Upper lobe of right lung (tissue), 1 donor: ENCODE results near the gene FCRLB. TPM values are rescaled to one million over a fixed set of nuclear protein-coding genes. Genes with fewer than 3 reads are reported as not detected.
A peak's percentile ranks its signal among the peaks of the same experiment; 100 is the strongest.

Source experiments
- ATAC-seq: fragments of 200-7000 bp; cut with Tn5 transposase; one replicate; pipeline ENCODE4 v1.9.1; 2020; ENCODE audit warnings: mild to moderate bottlenecking, moderate library complexity
- DNase-seq: peaks from one replicate; pipeline ENCODE4 v3.0.0-alpha.2; 2020
- H3K27ac ChIP-seq: fragments of 200-600 bp; one replicate; pipeline ENCODE4 v1.8.0; 2022
- H3K27me3 ChIP-seq: fragments of 200-600 bp; one replicate; pipeline ENCODE4 v1.8.0; 2022; ENCODE audit warnings: mild to moderate bottlenecking
- H3K36me3 ChIP-seq: fragments of 200-600 bp; one replicate; pipeline ENCODE4 v1.8.0; 2022
- H3K4me1 ChIP-seq: fragments of 200-600 bp; one replicate; pipeline ENCODE4 v1.8.0; 2022
- H3K4me3 ChIP-seq: fragments of 200-600 bp; one replicate; pipeline ENCODE4 v1.8.0; 2022; ENCODE audit warnings: mild to moderate bottlenecking
- H3K9me3 ChIP-seq: fragments of 200-600 bp; one replicate; pipeline ENCODE4 v1.8.0; 2022
- intact Hi-C: fragments of 100-400 bp; cut with DNase I; formaldehyde crosslinking; loops from one replicate; pipeline ENCODE4 v1.11.0; 2022
- total RNA-seq: library from RNA; stranded (reverse); fragmentation: NEBNext Ultra II Directional; extraction: Animal tissue kit (Norgen Biotek cat#: 25700); gene quantifications from one replicate; pipeline ENCODE4 v1.2.1, GENCODE V29; 2021
- TF ChIP-seq, protein P1 (sequence below): fragments of 200-600 bp; IDR thresholded peaks from one replicate; pipeline ENCODE4 v1.8.0; 2022; ENCODE audit warnings: antibody characterized with exemption
- donor health status: DM: no; HTN: yes; CAD: no; lungs with severe emphysema.

FCRLB gene
- total RNA-seq, 1 donor from 2014 or later, result 2.0 TPM

- intact Hi-C loops, result no loop called here
- Histone ChIP-seq H3K9me3 (no peaks in the 10 kb centered on the region), H3K27ac (peak overlapping the region; percentile 4), H3K4me1 (peaks cover 33% of the 10 kb centered on the region), H3K27me3 (no peaks in the 10 kb centered on the region), H3K36me3 (no peaks in the 10 kb centered on the region), H3K4me3 (no peak overlapping the region)
- TF ChIP-seq, protein P1, sequence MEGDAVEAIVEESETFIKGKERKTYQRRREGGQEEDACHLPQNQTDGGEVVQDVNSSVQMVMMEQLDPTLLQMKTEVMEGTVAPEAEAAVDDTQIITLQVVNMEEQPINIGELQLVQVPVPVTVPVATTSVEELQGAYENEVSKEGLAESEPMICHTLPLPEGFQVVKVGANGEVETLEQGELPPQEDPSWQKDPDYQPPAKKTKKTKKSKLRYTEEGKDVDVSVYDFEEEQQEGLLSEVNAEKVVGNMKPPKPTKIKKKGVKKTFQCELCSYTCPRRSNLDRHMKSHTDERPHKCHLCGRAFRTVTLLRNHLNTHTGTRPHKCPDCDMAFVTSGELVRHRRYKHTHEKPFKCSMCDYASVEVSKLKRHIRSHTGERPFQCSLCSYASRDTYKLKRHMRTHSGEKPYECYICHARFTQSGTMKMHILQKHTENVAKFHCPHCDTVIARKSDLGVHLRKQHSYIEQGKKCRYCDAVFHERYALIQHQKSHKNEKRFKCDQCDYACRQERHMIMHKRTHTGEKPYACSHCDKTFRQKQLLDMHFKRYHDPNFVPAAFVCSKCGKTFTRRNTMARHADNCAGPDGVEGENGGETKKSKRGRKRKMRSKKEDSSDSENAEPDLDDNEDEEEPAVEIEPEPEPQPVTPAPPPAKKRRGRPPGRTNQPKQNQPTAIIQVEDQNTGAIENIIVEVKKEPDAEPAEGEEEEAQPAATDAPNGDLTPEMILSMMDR, result no peak
- ATAC-seq, result no peak
- no peak for DNase-seq
These were observed 50.6 kb downstream of the FCRLB start for GRCh38 chr1:161771973-161772372.

- Histone ChIP-seq H3K9me3 (no peaks in the 10 kb centered on the region), H3K27ac (peak overlapping the region; percentile 4), H3K4me3 (no peak overlapping the region), H3K27me3 (no peaks in the 10 kb centered on the region), H3K4me1 (peaks cover 29% of the 10 kb centered on the region), H3K36me3 (no peaks in the 10 kb centered on the region)
- ATAC-seq (peak; percentile 85), DNase-seq (no peak)
- TF ChIP-seq, protein P1, result no peak
- intact Hi-C loops, result no loop called here
These were observed 51.1 kb downstream of the FCRLB start for GRCh38 chr1:161772397-161772796.

DNA sequence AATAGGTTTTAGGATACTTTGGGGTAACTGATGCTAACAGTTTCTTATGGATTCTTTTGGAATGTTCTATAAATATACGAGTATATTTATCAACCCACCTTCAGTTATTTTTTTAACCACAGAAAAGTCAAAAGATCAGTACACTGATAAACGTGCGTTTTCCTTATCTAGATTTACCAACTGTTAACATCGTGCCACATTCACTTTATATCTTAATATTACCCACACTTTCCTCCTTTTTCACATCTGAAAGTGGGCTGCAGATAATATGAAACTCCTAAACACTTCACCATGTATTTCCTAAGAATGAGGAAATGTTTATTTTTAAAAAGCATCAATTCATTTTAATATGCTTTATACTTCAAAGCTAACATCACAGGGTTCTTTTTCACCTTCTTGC is 52.4 kb downstream of the FCRLB start:
- H3K27ac ChIP-seq, result no peak overlapping the region
- H3K27me3 ChIP-seq, result no peaks in the 10 kb centered on the region
- H3K4me3 ChIP-seq, result no peak overlapping the region
- H3K9me3 ChIP-seq, result no peaks in the 10 kb centered on the region
- peaks cover 9% of the 10 kb centered on the region for H3K36me3 ChIP-seq
- DNase-seq, result no peak
- intact Hi-C loops, result no loop called here
- TF ChIP-seq, protein P1, result no peak
- no peak for ATAC-seq
- peaks cover 19% of the 10 kb centered on the region for H3K4me1 ChIP-seq

DNA sequence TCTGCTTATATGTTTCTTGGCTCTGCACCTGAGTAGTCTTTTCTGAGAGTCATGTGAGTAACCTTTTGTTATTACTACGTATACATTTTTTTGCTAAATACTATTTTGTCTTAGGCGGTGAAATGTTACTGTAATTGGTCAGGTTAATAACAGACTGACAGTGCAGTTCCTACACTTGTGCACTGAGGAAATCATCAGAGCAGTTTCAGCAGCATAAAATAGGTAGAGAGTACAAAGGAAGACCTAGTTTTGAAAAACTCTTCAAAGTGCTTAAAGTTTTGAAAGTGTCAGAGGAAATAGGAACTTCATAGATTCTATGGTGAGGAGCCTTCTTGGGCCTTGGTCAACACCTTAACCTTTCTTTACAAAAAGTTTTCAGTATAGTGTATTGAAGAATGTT is 55.9 kb downstream of the FCRLB start:
- Histone ChIP-seq H3K27ac (no peak overlapping the region), H3K9me3 (no peaks in the 10 kb centered on the region), H3K4me1 (peaks cover 4% of the 10 kb centered on the region), H3K4me3 (no peak overlapping the region), H3K36me3 (peaks cover 36% of the 10 kb centered on the region), H3K27me3 (no peaks in the 10 kb centered on the region)
- intact Hi-C loops, result no loop called here
- TF ChIP-seq, protein P1, result no peak
- DNase-seq (no peak), ATAC-seq (no peak)

Other genes with a start within 250 kb of the FCRLB start
- gene FCGR2A, start 216.1 kb upstream of the FCRLB start, total RNA-seq, result 140 TPM
- gene HSPA6, start 197.0 kb upstream of the FCRLB start, total RNA-seq, result 10.9 TPM
- gene FCGR3A, start 171.7 kb upstream of the FCRLB start, total RNA-seq, result 112 TPM
- gene FCGR3B, start 90.4 kb upstream of the FCRLB start, total RNA-seq, result 18.9 TPM
- 30.7 TPM for gene FCGR2B, start 58.4 kb upstream of the FCRLB start, total RNA-seq
- 0.32 TPM for gene FCRLA, start 14.3 kb upstream of the FCRLB start, total RNA-seq
- 19.3 TPM for gene DUSP12, start 28.2 kb downstream of the FCRLB start, total RNA-seq
- 32.0 TPM for gene ATF6, start 44.8 kb downstream of the FCRLB start, total RNA-seq